CD4-positive, alpha-beta T cell treated with Interferon alpha-2 for 1 hour (primary cell): ENCODE data around the gene RNASE13.
A peak's percentile ranks its signal among the peaks of the same experiment; 100 is the strongest.

Experiments
- DNase-seq, 2 donors: peaks; one replicate each; pipeline ENCODE4 v3.0.0-alpha.2; 2020 to 2022

RNASE13 gene

GRCh38 chr14:21063479-21063878 is 28.9 kb upstream of the RNASE13 start:
- DNase-seq: no peak

DNA sequence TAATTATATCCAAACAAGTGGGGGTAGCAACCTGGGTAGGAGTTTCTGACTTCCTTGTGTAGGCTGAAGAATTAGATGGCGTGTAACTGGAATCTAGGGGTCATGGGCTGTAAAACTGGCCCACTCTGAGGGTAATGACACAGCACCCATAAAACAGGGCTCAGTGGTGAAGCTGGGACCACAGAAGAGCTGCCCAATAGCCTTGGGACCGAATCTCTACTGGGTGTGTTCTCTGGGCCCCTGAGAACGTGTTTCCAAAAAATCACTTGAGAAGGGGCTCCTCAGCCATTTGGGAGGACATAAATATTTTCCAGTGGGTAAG is 26.7 kb upstream of the RNASE13 start:
- DNase-seq: no peak

- DNase-seq: no peak
Observed at GRCh38 chr14:21060614-21061346, 26.2 kb upstream of the RNASE13 start.

DNA sequence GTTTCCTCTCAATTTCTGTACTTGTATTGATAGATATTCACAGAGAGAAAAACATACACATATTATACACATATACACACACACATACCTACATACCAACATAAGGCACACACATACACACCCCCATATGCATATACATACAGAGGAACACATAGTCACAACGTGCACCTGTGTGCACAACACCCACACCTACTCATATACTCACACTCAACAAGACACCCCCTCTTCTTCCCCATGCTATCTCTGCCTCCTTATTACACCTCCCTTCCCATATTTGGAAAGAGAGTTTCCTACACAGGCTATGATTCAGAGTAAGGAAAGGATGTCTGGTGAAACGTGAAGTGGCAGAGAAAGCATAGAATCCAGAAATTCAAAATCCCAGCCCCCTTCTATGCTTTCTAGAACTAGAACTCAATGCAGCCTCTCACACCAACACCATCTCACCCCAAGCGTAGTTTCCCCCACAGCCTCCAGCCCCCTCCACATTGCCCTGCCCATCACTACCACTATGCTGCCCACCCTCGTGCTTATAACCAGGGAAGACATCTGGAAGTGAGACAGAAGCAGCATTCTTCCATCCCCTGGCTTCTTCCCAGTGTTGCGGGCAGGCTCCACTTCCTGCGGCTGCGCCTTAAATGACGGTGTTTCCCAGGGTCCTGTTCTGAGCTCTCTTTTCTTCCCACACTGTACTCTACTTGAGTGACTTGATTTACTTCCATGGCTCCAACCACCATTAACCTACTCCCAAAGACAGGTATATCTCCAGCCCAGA is 25.4 kb upstream of the RNASE13 start:
- DNase-seq: no peak

GRCh38 chr14:21058903-21059302 is 24.3 kb upstream of the RNASE13 start:
- no peak for DNase-seq

GRCh38 chr14:21057803-21058675 is 23.4 kb upstream of the RNASE13 start, which contains the start of gene RNASE8:
TSS of gene RNASE8 (plus strand) at chr14:21057822. CDS start at chr14:21057893, 71 bp downstream.
- no peak for DNase-seq

DNA sequence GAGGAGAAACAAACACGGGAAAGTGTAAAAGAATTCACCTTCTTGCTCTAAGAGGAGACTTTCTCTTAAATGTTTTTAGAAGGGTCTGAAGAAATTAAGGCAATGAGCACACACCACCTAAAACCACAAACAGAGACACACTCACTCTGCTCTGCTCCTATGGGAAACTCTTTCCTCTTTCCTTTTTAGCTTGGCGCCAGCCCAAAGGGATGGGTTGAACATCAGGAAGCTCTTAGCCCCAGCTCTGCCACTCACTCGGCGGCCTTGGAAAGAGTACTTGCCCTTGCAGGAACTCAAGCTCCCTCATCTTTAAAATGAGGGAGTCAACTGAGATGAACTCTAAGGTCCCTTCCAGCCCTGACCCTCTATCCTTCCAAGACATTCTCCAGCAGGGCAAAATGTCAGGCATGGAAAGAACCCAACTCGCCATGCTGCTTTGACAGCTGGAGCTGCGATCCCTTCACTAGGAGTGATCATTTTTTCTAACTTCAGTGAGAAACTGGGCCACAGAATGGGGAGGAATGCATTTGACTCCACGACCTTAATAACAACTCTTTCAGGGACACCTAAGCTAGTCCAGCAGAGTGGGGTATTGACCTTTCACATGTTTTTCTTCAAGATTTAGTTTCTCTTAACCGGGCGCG is 22.0 kb upstream of the RNASE13 start:
- DNase-seq: no peak

GRCh38 chr14:21055432-21056117 is 21.0 kb upstream of the RNASE13 start:
- no peak for DNase-seq

GRCh38 chr14:21054768-21055145 is 20.1 kb upstream of the RNASE13 start:
- no peak for DNase-seq

- no peak for DNase-seq
Observed at GRCh38 chr14:21054123-21054767, 19.6 kb upstream of the RNASE13 start.

GRCh38 chr14:21053184-21054122 is 18.8 kb upstream of the RNASE13 start:
- DNase-seq: no peak

DNA sequence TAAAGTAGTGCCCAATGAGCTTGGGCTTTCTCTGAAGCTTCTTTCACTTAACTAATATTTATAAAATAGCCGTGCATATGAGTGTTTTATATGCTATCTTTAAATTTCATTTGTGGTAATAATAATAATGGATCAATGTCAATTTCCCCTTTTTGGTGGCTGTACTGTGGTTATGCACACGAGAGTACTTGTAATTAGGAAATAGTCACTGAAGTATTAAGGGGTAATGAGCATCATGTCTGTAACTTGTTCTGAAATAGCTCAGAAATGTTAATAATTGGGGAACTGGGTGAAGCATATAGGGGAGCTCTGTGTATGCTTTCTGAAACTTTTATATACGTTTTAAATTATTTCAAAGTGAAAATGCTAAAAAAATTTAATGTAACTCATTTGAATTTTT is 16.0 kb upstream of the RNASE13 start:
- no peak for DNase-seq

- DNase-seq: no peak
Observed at GRCh38 chr14:21049271-21049673, 14.7 kb upstream of the RNASE13 start.

GRCh38 chr14:21048638-21049037 is 14.0 kb upstream of the RNASE13 start:
- no peak for DNase-seq

GRCh38 chr14:21047378-21047781 is 12.8 kb upstream of the RNASE13 start:
- no peak for DNase-seq

GRCh38 chr14:21043974-21044618 is 9.5 kb upstream of the RNASE13 start:
- peak in 1 of 2 donors; percentile 32 for DNase-seq

GRCh38 chr14:21043387-21043973 is 8.9 kb upstream of the RNASE13 start:
- no peak for DNase-seq

DNA sequence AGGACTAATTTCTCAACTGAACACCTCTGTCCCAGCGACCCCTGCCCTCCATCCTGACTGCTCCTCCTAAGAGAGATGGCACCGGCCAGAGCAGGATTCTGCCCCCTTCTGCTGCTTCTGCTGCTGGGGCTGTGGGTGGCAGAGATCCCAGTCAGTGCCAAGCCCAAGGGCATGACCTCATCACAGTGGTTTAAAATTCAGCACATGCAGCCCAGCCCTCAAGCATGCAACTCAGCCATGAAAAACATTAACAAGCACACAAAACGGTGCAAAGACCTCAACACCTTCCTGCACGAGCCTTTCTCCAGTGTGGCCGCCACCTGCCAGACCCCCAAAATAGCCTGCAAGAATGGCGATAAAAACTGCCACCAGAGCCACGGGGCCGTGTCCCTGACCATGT is 8.3 kb upstream of the RNASE13 start:
- no peak for DNase-seq

DNA sequence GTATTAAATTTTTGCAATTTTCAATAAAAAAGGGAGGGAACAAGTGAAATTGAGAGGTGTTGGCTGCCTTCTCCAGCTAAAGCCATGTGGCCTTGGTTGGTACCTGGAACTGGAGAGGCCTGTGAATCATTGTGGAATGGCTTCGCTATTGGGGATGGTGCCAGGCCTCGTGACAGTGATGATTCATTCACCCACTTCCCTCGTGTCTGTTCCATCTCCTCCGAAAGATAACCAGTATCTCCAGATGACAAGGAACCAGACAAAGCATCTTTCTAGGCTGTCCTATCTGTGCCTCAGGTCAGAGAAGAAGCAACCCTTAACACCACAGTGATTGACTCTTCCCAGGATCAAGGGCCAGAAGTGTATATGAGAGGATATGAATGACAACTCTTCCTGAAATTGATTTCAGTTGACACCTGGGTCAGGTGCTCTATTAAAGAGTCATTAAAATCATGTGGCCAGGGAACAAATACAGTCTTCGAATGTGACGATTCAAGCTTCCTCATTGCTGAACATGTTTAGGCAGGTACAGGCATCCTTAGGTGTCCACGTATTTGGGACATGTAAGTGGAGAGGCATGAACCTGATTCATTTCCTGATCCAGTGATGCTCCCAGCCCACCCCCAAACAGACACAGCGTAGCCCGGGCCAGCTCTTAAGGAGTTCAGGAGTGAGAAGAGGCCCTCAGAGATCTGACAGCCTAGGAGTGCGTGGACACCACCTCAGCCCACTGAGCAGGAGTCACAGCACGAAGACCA is 7.2 kb upstream of the RNASE13 start, which contains the start of gene RNASE7:
RNASE7 (plus strand) TSS at position 687 of the 758 bp plus-strand sequence. CDS start 631 bp downstream, outside the sequence.
- no peak for DNase-seq
